UCSD-AML1 (cell line): ENCODE data around the gene CDK8.
"Not testable (repeated sequence)": the region's sequence is repeated elsewhere in the genome, so short reads cannot be mapped to it uniquely, and the experiment has no call there.

Experiments
- DNase-seq: peaks from one replicate; lab custom pipeline; 2025; ENCODE audit not compliant: unreplicated experiment; lab: John Stamatoyannopoulos, UW

CDK8 gene

DNA sequence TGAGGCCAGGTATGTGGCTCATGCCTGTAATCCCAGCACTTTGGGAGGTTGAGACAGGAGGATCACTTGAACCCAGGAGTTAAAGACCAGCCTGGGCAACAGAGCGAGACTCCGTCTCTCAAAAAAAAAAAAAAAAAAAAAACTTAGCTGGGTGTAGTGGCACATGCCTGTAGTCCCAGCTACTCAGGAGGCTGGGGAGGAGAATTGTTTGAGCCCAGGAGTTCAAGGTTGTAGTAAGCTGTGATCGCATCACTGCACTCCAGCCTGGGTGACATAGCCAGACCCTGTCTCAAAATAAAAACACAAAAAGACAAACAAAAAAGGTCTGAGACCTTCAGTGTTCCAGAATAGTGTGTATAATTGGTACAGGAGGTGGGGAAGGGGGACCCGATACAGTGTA is 1.9 kb upstream of the CDK8 start:
- DNase-seq = not testable (repeated sequence)

DNA sequence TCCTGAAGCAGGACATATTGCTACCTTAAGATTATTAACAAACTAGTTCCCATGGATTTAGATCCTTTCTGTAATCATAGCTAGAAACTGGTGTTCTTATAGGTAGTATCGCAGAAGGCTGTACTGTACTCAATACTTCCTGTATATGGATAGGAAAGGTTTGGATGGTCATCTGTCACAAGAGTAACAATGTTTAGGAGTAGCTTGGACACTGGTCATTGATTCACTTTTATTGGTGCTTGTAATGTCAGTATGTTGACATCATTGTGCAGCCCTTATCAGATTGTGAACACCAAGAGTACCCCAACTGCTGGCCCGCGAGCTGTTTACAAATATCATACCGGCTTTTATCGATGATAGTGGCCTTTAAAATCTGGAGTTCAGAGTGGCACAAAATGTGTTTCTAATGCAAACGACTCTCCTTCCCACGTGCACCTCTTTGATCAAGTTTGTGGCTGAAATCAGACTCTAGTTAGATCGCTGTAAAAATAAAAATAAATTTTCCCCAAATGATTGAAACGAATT is 605 bp upstream of the CDK8 start:
- no peak for DNase-seq

DNA sequence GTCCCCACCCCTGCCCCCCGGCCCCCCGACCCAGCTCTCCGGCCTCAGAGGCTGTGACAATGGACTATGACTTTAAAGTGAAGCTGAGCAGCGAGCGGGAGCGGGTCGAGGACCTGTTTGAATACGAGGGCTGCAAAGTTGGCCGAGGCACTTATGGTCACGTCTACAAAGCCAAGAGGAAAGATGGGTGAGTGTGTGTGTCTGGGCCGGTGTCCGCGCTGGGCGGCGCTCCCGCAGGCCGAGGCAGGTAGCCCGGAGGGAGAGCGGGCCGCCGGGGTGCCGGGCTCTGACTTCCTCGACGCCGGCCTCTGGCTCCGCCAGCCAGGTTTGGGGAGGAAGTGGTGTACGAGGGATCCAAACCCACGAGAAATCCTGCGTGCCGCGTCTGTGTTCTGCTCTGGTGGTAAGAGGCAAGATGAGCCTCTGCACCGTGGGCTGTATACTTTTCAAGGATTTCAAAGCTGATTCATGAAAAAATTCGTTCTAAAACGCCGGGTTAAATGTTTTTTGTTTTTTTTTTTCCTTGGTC is 718 bp downstream of the CDK8 start:
- peak; percentile 63 for DNase-seq

DNA sequence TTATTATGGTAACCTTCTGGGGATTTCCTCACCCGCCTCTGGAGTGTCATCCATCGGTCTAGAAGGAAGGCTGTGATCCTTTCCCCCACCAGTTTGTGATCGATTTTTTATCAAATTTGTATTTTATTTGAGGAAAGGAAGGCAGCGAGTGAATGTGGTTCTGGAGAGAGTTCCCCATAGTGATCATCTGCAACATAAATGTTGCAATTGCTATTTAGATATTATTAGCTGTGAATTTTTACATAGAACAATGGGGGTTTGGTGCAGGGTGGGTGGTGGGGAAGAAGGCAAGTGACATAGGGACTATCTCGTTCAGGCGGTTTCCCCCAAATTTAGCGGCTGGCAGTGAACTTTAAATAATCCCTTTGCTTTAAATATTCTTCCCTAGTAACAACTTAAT is 1.2 kb downstream of the CDK8 start:
- DNase-seq = no peak

DNA sequence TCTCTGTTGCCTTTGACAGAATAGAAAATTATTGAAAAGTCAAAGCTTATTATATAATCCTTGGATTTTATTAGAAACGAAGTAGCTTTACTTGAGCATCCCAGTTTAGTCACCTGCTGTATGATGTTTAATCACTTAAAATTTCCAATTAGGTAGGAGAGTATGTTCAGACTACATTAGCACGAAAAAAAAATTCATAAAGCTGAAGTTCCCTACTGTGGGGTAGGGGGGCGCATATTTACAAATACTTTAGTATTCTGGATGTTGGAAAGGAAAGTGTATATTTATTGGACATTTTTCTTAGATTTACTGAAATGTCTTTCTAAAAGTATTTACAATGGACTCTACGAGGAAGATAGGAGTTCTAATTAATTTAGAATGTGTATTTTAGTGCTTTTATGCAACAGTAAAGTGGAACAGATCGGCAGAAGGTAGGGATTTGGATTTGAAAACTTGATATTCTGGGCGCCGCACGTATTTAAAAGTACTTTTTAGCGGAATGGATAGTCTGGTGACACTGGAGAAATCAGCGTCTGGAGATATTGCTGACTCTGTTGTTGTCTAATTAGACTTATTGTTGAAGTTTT is 1.9 kb downstream of the CDK8 start:
- DNase-seq = no peak

DNA sequence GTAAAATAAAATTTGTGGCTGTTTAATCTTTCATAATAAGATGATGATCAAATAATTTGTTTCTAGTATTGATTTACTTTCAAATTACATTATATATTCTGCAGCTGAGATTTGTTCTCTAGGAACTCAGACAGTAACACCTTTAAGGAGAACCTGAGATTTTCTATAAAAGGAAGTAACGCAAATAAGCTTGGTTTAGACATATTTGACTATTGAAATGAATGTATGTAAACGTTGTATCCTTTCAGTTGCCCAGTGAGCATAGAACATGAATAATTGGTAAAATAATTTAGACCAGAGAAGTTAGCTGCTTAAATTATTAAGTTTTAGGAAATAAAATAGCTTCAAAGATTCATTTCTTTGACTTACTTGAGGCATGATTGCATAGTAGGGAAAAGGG is 3.1 kb downstream of the CDK8 start:
- no peak for DNase-seq

DNA sequence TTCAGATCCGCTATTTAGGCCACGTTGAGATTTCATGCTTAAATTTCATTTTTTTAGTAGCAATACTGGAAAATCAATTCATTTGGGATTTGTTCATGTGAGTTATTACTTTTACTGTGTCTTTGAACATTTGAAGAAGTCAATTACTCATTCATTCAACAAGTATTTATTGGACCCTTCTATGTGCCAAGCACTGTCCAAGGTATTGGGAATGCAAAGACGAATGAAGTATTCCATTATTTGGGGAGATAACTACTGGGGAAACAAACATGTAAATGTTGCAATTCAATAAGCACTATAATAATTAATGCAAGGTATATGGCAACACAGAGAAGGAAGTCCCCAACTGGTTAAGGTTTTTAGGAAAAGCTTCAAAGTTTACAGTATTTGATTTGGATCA is 5.7 kb downstream of the CDK8 start:
- no peak for DNase-seq

DNA sequence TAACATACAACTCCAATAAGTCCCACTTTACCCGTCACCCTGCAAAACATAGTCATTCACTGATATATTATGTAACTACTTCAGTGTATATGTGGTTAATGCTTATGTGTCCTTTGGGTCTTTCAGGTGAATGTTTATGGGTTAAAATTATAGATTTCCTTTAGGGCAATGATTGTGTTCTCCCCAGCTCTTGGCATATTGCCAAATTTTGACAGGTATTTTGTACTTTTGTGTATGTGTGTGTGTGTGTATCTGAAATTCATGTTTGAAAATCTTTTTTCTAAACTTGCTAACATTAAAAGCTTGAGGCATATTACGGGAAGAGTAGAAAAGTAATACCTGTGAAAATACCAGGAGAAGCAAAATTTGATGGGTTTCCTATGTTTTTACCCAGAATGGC is 8.2 kb downstream of the CDK8 start:
- DNase-seq = no peak

DNA sequence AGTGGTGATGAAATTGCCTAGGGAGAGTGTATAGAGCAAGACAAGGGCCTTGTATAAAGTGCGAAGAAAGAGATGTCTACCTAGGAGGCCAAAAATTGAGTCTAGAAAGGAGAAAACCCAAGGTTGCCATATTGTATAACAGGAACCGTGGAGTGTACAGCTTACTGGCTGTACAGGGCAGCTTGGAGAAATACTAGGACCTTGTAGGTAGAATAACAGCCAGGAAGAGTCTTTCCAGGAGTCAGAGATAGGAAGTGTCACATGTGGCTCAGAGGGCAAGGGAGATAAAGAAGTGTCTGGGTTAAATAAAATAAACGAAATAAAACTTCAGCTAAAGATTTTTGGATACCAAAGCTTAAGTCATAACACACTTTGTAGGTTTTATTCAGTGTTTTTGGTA is 12.4 kb downstream of the CDK8 start:
- DNase-seq = no peak

DNA sequence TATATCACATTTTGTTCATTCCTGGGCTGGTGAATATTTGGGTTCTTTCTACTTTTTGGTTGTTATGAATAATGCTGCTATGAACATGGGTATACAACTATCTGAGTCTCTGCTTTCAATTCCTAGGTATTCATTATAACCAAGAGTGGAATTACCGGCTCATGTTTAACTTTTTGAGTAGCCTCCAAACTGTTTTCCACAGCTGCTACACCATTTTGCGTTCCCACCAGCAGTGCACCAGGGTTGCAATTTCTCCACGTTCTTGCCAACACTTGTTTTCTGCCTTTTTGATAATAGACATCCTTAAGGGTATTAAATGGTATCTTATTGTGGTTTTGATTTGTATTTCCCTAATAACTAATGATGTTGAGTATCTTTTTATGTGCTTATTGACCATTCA is 16.8 kb downstream of the CDK8 start:
- no peak for DNase-seq

DNA sequence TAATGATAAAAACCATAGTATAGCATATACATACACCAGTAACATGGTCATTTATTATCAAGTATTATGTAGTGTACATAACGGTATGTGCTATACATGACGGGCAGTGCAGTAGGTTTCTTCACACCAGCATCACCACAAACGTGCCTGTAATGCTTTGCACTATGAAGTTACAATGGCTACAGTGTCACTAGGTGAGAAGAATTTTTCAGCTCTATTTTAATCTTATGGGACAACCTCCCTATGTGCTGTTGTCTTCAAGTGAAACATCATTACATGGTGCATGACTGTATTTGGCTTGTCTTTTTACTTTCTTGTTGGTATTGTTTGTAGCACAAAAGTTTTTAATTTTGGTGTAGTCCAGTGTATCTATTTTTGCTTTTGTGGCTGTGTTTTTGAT is 18.7 kb downstream of the CDK8 start:
- no peak for DNase-seq

DNA sequence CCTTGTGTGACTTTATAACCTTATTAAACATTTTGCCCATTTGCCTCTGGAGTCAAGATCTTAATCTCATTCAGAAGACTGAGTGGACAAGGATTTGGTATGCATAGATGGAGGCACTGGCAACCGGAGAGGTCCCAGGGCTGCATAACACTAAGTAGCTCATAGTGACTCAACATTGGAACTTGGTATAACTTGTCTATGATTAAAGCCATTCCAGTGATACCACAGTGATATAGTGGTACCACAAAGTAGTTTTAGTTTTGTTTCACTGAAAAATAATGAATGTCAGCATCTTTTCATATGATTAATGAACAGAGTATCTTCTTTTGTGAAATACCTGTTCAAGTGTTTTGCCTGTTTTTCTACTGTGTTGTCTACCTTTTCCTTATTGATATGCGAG is 26.4 kb downstream of the CDK8 start:
- no peak for DNase-seq

DNA sequence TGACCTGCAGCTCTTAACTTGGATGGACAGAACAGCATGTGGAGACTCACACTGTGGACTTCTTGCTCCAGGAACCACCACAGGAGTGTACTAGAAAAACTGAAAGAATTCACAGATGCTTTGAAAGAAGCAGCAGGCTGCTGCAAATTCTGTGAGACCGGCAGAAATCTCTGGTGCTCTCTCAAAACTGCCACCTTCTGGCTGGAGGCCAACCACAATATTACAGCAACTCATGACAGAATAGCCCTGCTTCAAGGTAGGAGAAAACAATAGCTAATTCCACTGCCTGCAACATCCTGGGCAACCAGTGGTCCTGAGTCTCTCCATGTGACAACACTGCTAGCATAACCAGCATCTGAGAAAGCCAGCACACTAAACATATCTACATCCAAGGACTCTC is 26.9 kb downstream of the CDK8 start:
- DNase-seq = no peak

DNA sequence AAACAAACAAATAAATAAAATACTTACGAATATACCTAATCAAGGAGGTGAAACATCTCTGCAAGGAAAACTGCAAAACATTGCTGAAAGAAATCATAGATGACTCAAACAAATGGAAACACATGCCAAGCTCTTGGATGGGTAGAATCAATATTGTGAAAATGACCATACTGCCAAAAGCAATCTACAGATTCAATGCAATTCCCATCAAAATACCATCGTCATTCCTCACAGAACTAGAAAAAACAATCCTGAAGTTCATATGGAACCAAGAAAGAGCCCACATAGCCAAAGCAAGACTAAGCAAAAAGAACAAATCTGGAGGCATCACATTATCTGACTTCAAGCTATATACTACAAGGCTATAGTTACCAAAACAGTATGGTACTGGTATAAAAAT is 32.0 kb downstream of the CDK8 start:
- DNase-seq = not testable (repeated sequence)

DNA sequence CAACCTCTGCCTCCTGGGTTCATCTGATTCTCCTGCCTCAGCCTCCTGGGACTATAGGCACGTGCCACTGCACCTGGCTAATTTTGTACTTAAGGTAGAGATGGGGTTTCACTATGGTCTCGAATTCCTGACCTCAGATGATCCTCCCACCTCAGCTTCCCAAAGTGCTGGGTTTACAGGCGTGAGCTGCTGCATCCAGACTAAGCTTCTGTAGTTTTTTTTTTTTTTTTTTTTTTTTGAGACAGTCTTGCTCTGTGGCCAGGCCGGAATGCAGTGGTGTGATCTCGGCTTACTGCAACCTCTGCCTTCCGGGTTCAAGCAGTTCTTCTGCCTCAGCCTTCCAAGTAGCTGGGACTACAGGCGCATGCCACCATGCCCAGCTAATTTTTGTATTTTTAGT is 34.9 kb downstream of the CDK8 start:
- DNase-seq = not testable (repeated sequence)

DNA sequence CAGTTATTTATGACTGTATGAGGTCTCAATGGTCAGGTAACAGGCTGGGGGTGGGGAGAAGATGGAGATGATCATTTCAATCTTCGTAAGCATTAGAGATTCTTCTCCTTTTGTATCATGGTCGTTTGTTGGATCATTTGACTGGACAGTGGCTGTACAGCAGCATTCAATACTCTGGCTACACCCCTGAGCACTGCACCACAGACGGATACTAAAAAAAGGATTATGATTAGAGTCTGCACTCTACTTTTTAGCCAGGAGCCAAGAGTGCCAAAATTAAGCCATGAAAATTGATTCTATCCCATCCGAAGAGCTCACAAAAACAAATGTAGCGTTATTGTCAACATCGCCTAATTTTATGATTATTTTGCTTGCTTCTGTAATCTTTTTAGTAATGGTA is 41.9 kb downstream of the CDK8 start:
- no peak for DNase-seq

DNA sequence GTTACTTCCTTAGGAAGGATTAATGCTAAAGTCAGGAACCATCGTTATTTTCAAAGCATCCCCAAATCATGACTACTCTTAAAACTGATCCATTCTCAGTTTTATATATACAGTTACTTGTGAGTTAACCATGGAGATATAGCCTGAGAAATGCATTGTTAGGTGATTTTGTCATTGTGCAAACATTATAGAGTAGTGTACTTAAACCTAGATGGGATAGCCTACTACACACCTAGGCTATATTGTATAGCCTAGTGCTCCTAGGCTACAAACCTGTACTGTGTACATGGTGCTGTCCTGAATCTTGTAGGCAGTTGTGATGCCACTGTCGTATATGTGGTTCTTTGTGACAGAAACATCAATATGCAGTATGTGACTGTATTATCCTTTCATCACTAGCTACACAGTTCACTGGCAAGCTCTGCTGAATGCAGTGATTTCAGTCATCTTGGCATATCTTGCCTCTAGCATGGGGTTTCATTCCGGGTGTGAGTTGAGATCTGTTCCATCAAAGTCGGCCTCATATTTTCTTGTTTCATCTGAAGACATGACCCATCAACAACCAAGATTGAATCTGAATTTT is 45.3 kb downstream of the CDK8 start:
- no peak for DNase-seq

DNA sequence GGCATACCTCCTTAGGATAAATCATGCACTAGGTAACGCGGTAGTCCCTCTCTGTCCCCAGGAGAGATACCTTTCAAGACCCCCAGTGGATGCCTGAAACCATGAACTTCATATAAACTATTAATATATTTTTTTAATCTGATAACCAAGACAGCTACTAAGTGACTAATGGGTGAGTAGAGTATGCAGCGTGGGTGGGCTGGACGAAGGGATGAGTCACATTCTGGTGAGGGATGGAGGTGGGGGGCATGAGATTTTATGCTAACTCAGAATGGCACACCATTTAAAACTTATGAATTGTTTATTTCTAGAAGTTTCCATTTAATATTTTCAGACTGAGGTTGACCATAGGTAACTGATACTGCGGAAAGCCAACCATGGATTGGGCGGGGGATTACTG is 46.2 kb downstream of the CDK8 start:
- DNase-seq = no peak

DNA sequence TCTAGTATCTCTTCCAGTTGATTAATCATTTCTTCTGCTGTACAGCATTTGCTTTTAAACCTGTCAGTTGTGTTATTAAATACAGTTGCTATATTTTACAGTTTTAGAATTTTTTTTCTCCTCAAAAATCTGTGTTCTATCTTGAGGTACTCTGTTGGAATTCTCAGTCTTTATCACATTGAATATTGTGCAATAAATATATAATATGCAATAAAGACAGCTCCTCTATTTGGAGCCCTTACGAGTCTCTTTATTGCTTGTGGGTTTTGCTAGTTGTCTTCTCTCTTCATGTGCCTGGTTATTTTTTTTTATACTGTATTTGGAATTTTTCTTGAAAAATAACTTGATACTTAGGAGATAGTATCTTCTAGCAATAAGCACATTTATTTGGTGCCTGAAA is 51.7 kb downstream of the CDK8 start:
- DNase-seq = no peak

DNA sequence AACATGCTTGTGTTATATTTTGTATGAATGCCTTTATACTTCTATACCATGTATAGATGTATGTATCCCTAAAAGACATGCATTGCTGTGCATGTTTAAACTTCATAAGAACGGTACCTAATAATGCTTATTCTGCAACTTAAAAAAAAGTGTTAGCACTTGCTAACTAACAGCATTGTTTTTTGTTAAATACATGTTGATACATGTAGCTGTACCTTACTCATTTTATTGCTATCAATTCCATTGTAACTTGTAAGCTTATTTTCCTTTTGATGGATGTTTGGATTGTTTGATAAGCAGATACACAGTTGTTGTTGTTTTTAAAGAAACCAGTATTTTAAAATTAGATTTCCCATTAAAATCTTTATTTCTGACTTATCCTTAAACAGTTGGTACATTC is 53.8 kb downstream of the CDK8 start:
- no peak for DNase-seq

DNA sequence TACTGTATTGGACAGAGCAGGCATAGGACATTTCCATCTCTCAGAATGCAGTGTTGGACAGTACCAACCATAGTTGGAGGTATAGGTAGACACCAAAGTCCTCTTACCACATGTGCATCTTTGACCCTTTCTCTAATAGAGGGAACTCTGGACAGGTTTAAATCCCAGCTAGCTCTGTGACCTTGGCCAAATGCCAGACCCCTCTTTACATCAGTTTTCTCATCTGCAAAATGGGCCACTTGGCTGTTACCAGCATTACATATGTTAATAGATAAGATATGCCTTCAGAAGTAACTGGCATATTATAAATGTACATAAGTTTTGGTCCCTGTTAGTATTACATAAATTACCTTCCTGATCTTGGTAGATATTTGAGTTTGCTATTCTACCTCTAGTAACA is 54.3 kb downstream of the CDK8 start:
- no peak for DNase-seq

DNA sequence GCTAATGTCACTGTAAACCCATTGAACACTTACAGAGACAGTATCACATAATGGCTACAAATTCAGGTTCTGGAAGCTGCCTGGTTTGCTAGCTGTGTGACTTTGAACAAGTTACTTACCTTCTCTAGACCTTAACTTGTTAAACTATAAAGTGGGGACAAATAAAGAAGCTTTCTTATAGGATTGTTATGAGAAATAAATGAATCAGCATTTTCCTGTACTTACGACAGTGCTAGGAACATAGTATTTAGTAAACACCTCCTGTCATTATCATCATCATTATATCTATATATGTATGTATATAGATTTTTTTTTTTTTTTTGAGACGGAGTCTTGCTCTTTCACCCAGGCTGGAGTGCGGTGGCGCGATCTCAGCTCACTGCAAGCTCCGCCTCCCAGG is 54.9 kb downstream of the CDK8 start:
- no peak for DNase-seq

DNA sequence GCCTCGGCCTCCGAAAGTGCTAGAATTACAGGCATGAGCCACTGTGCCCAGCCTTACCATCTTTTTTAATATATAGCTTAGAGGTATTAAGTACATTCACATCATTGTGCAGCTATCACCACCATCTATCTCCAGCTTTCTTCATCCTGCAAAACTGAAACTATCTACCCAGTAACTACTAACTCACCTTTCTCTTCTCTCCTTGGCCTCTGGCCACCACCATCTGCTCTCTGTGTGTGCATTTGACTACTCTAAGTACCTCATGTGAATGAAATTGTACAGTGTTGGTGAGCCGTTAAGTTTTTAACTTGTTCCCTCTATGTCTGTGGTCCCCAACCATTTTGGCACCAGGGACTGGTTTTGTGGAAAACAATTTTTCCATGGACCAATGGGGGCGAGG is 56.1 kb downstream of the CDK8 start:
- no peak for DNase-seq
